Measurements from ENCODE around the gene PAPOLB.

The PAPOLB gene

DNA sequence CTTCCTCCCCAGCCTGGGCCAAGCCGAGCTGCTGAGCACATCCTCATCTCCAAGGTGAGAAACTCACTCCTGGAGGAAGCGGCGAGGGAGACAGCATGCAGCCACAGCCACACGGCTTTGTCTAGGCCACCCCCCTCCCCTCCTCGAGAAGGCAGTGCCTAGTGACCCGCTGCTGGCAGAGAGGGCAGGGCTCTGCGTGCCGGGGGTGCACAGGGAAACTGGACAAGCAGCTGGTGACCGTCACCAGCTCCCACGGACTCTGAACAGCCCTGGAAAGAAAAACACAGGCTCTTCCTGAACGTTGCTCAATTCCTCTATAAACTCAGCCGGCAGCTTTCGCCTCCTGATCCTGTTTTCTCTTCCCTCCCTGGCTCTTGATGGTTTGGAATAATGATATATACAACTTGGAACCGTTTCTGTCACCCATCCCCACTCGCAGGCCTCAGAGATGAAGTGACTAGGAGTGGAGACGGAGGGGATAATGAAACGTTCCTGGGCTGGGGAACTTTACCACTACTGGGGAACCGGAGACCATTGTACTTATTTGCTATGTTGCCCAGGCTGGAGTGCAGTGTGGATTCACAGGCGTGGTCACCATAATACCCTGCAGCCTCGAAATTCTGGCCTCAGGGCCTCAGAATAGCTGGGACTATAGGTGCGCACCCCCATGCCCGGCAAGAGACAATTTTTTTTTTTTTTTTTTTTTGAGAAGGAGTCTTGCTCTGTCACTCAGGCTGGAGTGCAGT lies 19.3 kb downstream of the PAPOLB start:
- in situ Hi-C loops (cut with MboI; ENCODE audit: low sequenced_read_pairs, unreplicated experiment) = no loop called here
- DNase-seq (ENCODE audit: low spot score) = no peak
- TF ChIP-seq, protein P1, sequence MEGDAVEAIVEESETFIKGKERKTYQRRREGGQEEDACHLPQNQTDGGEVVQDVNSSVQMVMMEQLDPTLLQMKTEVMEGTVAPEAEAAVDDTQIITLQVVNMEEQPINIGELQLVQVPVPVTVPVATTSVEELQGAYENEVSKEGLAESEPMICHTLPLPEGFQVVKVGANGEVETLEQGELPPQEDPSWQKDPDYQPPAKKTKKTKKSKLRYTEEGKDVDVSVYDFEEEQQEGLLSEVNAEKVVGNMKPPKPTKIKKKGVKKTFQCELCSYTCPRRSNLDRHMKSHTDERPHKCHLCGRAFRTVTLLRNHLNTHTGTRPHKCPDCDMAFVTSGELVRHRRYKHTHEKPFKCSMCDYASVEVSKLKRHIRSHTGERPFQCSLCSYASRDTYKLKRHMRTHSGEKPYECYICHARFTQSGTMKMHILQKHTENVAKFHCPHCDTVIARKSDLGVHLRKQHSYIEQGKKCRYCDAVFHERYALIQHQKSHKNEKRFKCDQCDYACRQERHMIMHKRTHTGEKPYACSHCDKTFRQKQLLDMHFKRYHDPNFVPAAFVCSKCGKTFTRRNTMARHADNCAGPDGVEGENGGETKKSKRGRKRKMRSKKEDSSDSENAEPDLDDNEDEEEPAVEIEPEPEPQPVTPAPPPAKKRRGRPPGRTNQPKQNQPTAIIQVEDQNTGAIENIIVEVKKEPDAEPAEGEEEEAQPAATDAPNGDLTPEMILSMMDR (IDR thresholded peaks at IDR 0.05; ENCODE audit: borderline replicate concordance, control extremely low read depth, extremely low read depth, insufficient read depth, missing control alignments) = no peak

DNA sequence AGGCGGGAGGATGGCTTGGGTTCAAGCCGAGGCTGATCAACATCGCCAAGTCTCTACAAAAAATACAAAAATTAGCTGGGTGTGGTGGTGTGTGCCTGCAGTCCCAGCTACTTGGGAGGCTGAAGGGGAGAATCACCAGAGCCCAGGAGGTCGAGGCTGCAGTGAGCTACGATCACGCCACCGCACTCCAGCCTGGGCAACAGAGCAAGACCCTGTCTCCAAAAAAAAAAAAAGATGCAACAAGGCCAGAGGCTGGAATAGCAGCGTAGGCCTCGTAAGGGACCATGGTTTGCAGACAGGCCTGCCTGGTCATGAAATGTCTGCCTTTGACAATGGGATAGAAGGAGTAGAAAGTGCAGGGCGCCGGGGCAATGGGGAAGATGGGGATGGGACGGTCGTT lies 20.0 kb downstream of the PAPOLB start:
- in situ Hi-C loops (cut with MboI; ENCODE audit: low sequenced_read_pairs, unreplicated experiment) = no loop called here
- TF ChIP-seq, protein P1 (IDR thresholded peaks at IDR 0.05; ENCODE audit: borderline replicate concordance, control extremely low read depth, extremely low read depth, insufficient read depth, missing control alignments) = no peak
- DNase-seq (ENCODE audit: low spot score) = no peak

DNA sequence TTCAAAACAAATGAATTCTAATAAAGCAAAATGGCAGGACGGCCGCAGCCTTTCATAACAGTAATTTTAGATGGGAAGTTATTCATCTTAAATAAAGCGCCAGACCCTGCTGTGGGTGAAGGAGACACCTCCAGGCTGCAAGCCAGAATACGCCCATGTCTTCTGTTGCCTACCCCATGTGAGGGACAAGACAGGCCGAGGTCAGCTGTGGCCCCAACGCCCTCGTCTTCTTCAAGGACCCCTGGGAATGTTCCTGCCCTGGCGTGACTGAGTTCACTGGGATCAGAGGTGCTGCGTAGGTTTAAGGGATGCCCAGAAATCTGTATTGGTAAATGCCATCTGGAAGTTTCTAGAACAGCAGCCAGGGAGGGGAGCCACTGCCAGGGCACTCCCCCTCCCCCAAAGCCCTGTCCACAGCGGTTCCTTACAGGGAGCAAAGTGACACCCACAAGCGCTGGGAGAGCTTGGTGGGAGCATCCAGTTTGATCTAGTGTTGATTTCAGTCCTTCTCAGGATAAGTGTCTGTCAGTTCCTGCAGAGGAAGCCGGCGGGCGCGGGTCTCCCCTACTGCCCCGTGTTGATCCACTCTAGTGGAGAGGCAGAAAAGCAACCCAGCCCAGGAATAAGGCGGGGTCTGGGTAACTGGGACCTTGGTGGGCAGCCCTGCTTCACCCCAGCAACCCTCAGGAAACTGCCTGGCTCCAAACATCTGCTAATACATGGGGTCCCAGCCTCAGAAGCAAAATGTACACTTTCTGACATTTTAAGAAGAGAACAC lies 20.6 kb downstream of the PAPOLB start:
- TF ChIP-seq, protein P1 (IDR thresholded peaks at IDR 0.05; ENCODE audit: borderline replicate concordance, control extremely low read depth, extremely low read depth, insufficient read depth, missing control alignments) = no peak
- in situ Hi-C loops (cut with MboI; ENCODE audit: low sequenced_read_pairs, unreplicated experiment) = no loop called here
- DNase-seq (ENCODE audit: low spot score) = no peak

DNA sequence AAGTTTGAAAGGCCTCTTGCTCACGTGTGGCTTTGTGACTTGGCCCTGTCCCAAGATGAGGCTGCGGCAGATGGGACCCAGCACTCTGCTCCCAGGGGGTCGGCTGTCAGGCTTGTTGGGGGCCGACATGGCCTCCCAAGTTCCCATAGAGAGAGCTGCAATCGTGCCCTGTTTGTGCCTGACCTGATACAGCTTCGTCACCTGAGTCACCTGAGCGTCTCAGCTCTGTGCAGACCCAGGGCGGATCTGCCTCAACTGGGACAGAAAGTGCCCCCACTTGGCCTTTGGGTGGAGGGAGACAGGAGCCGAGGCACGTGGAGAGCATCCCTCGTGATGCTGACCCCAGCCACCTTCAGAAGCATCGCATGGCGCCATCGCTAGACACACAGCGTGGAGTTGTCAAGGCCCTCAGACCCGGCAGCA lies 21.7 kb downstream of the PAPOLB start:
- DNase-seq (ENCODE audit: low spot score) = no peak
- in situ Hi-C loops (cut with MboI; ENCODE audit: low sequenced_read_pairs, unreplicated experiment) = no loop called here
- TF ChIP-seq, protein P1 (IDR thresholded peaks at IDR 0.05; ENCODE audit: borderline replicate concordance, control extremely low read depth, extremely low read depth, insufficient read depth, missing control alignments) = no peak

DNA sequence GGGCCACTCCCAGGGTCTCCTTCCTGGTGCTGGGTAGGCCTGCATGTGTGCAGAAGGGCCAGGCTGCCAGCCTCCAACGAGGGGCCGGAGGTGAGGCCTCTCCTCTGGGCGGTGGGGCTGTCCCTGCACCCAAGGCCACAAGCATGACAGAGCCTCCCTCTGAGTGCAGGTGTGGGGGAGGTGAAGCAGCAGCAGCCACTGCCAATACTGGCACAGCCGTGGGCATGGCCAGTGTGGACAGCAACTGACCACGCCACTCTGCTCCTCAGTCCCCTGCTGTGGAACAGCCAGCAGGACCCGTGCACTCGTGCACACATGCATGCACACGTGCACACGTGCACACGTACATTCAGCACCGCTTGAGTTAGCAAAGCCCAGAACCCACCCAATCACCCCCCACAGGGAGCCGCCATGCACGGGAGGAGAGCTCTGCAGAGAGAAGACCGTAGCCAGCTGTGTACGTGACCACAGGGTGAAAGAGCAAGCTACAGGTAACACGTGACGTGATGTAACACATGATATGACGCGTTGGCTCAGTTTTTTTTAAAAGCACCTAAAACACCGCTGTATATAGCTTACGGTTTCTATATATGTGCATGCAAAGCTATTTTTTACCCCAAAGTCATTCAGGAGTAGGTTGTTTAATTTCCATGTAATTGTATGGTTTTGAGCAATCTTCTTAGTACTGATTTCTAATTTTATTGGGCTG lies 23.1 kb downstream of the PAPOLB start:
- no peak for DNase-seq (ENCODE audit: low spot score)
- TF ChIP-seq, protein P1 (IDR thresholded peaks at IDR 0.05; ENCODE audit: borderline replicate concordance, control extremely low read depth, extremely low read depth, insufficient read depth, missing control alignments) = no peak
- in situ Hi-C loops (cut with MboI; ENCODE audit: low sequenced_read_pairs, unreplicated experiment) = no loop called here

DNA sequence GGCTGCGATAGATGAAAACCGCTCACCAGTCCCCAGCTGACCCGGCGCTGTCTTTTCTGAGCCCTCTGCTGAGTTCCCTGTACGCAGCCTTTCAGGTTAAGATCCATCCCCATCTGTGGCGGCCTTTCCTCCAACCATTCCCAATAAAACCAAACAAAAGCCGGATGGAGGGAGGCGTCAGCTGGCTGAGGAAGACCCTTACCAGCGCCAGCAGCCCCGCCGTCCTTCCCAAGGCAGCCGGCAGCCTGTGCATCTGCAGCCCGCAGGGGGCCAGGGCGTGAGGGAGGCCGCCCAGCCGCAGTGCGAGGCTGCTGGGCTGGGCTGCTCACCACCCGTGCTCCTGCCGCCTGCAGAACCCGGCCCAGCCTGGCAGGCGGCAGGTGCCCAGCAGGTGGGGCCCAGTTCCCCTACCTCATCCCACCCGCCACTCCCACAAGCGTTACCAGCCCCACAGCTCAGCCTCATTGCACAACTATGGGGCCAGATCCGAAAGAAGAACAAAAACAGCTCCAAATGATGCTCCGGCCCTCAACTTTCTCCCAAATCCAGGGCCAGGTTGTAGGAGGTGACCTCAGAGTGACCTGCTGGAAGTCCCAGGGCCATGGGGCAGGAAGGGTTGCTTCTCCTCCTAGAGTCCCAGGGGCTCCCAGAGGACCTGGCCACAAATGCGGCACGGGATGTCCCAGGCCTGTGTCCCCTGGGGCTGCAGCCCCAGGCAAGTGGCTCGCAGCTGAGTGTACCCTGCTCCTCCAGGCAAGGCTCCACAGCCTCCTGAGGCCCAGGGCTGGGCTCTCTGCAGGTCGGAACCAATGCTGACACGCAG lies 23.8 kb downstream of the PAPOLB start:
- peak; percentile 22 for DNase-seq (ENCODE audit: low spot score)
- in situ Hi-C loops (cut with MboI; ENCODE audit: low sequenced_read_pairs, unreplicated experiment) = no loop called here

More for the DNA sequence above, 23.8 kb downstream of the PAPOLB start:
- TF ChIP-seq, protein P1 (IDR thresholded peaks at IDR 0.05; ENCODE audit: borderline replicate concordance, control extremely low read depth, extremely low read depth, insufficient read depth, missing control alignments) = no peak

Measured in GM13976 (cell line).